GM18511 (cell line): ENCODE results near the gene STRA8.

Experiments used
- ATAC-seq: cut with Tn5 transposase; IDR thresholded peaks from one replicate; pipeline ENCODE4 v1.9.1; 2021; ENCODE audit warnings: mild to moderate bottlenecking, moderate library complexity; ENCODE audit not compliant: unreplicated experiment

The STRA8 gene, protein sequence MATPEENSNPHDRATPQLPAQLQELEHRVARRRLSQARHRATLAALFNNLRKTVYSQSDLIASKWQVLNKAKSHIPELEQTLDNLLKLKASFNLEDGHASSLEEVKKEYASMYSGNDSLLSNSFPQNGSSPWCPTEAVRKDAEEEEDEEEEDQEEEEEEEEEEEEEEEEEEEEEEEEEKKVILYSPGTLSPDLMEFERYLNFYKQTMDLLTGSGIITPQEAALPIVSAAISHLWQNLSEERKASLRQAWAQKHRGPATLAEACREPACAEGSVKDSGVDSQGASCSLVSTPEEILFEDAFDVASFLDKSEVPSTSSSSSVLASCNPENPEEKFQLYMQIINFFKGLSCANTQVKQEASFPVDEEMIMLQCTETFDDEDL

DNA sequence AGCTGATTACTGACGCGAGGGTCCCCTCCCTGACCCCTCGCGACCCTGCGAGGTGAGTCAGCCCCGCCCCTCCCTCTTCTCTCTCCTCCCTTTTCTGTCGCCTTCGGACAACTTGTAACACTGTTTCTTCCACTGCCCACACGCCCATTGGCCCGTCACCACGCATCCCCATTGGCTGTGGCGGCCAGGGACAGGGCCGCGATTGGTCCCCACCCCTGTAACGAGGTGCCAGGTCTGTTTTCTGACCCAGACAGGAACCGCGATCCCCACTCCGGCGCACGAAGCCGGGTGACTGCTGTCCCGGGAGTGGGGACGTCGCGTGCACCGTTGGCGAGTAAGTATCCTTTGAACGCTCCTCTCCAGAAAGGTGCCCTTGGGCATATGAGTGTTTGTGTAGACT, at the start of gene STRA8:
Gene STRA8 (plus strand): TSS at position 269 of the 400 bp plus-strand sequence. CDS start 6,687 bp downstream, outside the sequence.
- no peak for ATAC-seq

DNA sequence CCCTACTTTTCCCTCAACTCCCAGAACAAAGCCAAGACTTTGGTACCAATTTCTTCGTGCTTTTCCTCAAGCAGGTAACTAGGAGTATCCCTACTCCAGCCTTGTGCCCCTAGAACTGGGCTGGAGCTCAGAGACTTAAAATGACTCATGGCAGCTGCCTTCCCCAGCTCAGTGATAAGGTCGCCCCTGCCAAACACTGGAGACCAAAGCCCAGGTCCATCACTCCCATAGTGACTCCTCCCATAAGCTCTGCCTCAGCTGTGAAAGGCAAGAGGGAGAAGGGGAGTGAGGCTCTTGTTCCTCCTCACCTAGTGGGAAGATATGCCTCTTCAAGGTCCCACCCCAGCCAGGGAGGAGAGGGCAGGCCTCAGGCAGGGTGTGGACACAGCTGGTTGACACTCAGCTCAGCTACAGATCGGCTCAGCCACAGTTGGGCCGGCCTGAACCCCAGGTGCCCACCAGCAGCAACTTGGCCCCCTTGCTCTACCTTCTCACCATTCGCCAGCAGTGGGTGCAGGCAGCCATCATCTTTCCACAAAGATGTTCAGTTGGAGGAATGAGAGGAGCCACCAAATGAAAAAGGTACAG, 49.3 kb upstream of the STRA8 start:
- ATAC-seq, result no peak

- ATAC-seq, result no peak
Measured at GRCh38 chr7:135185471-135186260, 48.0 kb upstream of the STRA8 start.

GRCh38 chr7:135186261-135186540, 47.4 kb upstream of the STRA8 start:
- ATAC-seq, result no peak

DNA sequence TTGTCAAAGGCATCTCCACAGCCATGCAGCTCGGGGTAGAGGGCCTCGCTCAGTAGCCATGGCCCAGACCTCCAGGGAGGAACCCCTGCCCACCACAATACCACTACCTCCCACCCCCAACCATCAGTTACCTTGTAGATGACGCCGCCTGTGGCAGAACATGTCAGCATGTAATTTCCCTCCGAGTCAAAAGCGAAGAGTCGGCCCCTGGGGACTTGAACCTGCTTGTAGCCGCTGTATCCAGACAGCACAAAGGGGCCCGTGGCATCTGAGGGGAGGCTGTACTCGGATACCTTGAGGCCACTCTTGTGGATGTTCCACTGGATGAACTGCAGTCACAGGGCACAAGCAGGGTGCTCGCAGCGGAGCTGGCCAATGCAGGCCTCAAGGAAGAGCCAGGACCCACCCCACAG, 46.8 kb upstream of the STRA8 start:
- ATAC-seq, result peak; percentile 65

DNA sequence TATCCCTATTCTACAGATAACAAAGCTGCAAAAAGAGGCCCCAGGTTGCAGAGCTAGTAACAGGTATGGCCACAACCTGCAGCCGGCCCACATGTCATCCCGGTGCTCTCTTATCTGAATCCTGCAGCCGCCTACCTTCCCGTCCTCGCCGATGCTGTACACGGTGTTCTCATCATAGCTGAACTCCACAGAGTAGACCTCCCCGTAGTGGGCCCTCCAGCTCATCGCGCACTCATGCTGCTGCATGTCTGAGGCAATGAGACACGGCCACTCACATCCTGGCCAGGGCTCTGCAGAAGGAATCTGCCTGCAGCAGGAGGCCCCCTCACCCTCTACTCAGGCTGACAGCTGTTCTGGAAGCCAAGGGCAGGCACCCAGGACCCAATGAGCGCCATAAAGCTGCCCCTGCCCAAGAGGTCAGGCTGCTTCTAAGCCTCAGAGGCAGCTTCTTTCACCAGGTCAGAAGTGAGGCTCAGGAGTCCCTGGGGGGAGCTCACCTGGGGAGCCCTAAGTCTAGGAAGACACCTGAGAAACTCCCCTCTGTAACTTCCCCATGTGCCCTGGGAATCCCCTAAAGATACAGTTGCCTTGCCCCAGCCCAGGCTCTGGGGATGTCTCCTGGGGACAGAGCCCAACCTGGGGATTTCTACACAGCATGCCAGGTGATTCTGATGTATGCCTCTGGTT, 45.2 kb upstream of the STRA8 start:
- peak; percentile 39 for ATAC-seq

- ATAC-seq, result no peak
Measured at GRCh38 chr7:135189221-135189662, 44.4 kb upstream of the STRA8 start.

GRCh38 chr7:135189961-135190360, 43.7 kb upstream of the STRA8 start:
- ATAC-seq, result no peak

DNA sequence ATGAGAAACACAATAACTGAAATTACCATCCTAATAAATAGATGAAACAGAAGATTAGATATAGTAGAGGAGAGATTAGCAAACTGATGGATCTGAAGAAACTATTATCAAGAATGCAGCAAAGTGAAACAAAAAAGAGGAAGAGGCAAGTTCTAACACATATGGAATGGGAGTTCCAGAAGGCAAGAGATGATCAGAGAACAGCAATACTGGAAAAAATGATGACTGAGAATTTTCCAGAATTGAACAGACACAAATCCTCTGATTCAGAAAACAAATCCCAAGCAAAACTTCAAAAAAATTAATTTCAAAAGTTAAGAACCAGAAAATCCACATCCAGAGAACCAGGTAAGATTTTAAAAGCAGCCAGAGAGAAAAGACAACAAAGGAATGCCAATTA, 42.9 kb upstream of the STRA8 start:
- no peak for ATAC-seq

- no peak for ATAC-seq
Measured at GRCh38 chr7:135192914-135193536, 40.6 kb upstream of the STRA8 start.

- no peak for ATAC-seq
Measured at GRCh38 chr7:135193615-135194081, 40.0 kb upstream of the STRA8 start.

- ATAC-seq, result no peak
Measured at GRCh38 chr7:135194494-135195095, 39.0 kb upstream of the STRA8 start.

GRCh38 chr7:135195156-135195555, 38.5 kb upstream of the STRA8 start:
- no peak for ATAC-seq

- ATAC-seq, result no peak
Measured at GRCh38 chr7:135195968-135196629, 37.5 kb upstream of the STRA8 start.

DNA sequence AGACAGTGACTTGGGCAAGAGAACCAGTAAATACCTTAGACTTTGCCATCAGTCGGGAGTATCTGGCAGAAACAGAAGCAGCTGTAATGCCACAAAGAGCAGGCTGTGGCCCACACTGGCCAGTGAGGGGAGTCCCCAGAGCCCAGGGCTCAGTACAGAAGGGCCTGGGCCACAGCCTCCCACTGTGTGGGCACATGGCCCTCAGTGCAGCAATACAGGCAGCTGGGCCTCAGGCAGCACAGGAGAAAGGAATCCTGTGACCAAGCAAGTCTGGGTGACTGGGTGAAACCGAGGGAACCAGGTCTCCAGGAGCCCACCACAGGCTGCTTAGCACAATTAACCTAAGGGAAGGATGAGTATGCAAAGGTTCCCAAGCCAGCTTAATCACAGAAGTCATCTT, 36.3 kb upstream of the STRA8 start:
- no peak for ATAC-seq

- no peak for ATAC-seq
Measured at GRCh38 chr7:135197906-135198655, 35.6 kb upstream of the STRA8 start.

DNA sequence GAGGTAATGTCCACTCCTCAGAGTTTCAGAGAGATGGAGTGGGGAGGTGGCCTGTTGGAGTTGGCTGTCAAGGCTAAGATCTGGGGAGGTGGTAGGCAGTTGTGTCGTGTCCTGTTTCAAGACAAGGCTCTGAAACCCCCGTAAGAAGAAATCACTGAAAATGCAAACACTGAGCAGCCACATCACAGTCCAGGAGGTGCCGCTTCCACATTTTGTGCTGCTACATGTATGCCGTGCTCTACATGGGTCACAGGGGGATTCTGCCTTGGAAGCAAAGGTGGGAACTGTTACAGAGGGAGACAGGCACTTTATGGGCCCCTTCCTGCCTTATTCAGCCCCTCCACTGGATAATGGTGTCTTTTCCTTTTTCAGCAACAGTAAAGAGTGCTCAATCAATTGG, 34.2 kb upstream of the STRA8 start:
- ATAC-seq, result no peak

- ATAC-seq, result no peak
Measured at GRCh38 chr7:135200821-135201331, 32.8 kb upstream of the STRA8 start.

- ATAC-seq, result no peak
Measured at GRCh38 chr7:135201350-135201749, 32.3 kb upstream of the STRA8 start.
